K562 (cell line): ENCODE measurements around the gene EGFL7. TPM values are rescaled to one million over a fixed set of nuclear protein-coding genes. Genes with fewer than 3 reads are reported as not detected.
A peak's percentile ranks its signal among the peaks of the same experiment; 100 is the strongest.
"Not testable (repeated sequence)": the region's sequence is repeated elsewhere in the genome, so short reads cannot be mapped to it uniquely, and the experiment has no call there.

Experiments
- ATAC-seq: fragments of 200-7000 bp; cut with Tn5 transposase; 3 replicates; pipeline ENCODE4 v1.9.1; 2020; ENCODE audit warnings: moderate library complexity
- BruUV-seq: library from RNA; stranded (reverse); fragments of 400-500 nt; replicated peaks from 2 replicates; lab custom pipeline; 2021; lab: Mats Ljungman, UMichigan
- CTCF ChIA-PET: fragments of 300-600 bp; formaldehyde crosslinking; extraction: SDS; loops from one replicate; lab custom pipeline; 2021; ENCODE audit warnings: low intra/inter-chr PET ratio; lab: Yijun Ruan, JAX
- POLR2A ChIA-PET: fragments of 300-600, 350-650 bp; sonication (Branson Sonifier 250); formaldehyde crosslinking; extraction: SDS; loops from one replicate; lab custom pipeline; 2021; ENCODE audit warnings: antibody characterized with exemption, inconsistent platforms; lab: Yijun Ruan, JAX
- DNase-seq, 4 experiments: peaks; one replicate each; pipeline versions ENCODE4 v3.0.0 to v3.0.0-alpha.2; 2011 to 2018; ENCODE audit warnings: low spot score in 3 of 4, mixed read lengths in 3 of 4; ENCODE audit errors: extremely low read depth in 1 of 4
- FAIRE-seq: peaks from 2 replicates; lab custom pipeline; 2011; peaks lifted over from hg19 to GRCh38; lab: Jason Lieb, UNC
- H2AFZ ChIP-seq: 2 replicates; pipeline ENCODE4 v1.6.0; 2011; ENCODE audit warnings: low read depth, low read length, control low read depth, inconsistent platforms
- H3K27ac ChIP-seq: fragments of 200-600 bp; 3 replicates; pipeline ENCODE4 v1.8.0; 2011; ENCODE audit warnings: low read depth, mild to moderate bottlenecking, control low read depth, inconsistent platforms, low read length, moderate library complexity, mixed read lengths; ENCODE audit errors: extremely low read depth
- H3K27me3 ChIP-seq, 2 experiments: fragments of 300-600 bp in 1 of 2; 2 replicates in 1 of 2; 3 replicates in 1 of 2; pipeline versions ENCODE4 v1.6.0 to v1.8.0; 2011; ENCODE audit warnings: inconsistent platforms in 2 of 2, low read length in 2 of 2, mild to moderate bottlenecking in 1 of 2, mixed read lengths in 1 of 2, moderate library complexity in 1 of 2; ENCODE audit not compliant: control insufficient read depth in 2 of 2, insufficient read depth in 2 of 2
- H3K36me3 ChIP-seq: fragments of 300-600 bp; 3 replicates; pipeline ENCODE4 v1.8.0; 2011; ENCODE audit warnings: mild to moderate bottlenecking, low read length, inconsistent platforms; ENCODE audit not compliant: control insufficient read depth, insufficient read depth
- H3K4me1 ChIP-seq, 2 experiments: fragments of 200-600 bp in 1 of 2; replicated peaks in 1 of 2; 2 replicates in 1 of 2; 3 replicates in 1 of 2; pipeline versions ENCODE4 v1.5.1 to v1.8.0; 2011; ENCODE audit warnings: inconsistent platforms in 2 of 2, low read length in 2 of 2, mild to moderate bottlenecking in 1 of 2, mixed read lengths in 1 of 2, moderate library complexity in 1 of 2; ENCODE audit not compliant: control insufficient read depth in 2 of 2, insufficient read depth in 2 of 2
- H3K4me2 ChIP-seq: 2 replicates; pipeline ENCODE4 v1.6.1; 2011; ENCODE audit warnings: low read length, control low read depth, inconsistent platforms, mixed read lengths; ENCODE audit not compliant: insufficient read depth
- H3K4me3 ChIP-seq: fragments of 200-600 bp; sonication (generic), shearing (Covaris generic); 2 replicates; pipeline ENCODE4 v1.5.1; 2016; ENCODE audit warnings: control low read depth, inconsistent platforms
- H3K79me2 ChIP-seq: fragments of 200-600 bp; 3 replicates; pipeline ENCODE4 v1.8.0; 2011; ENCODE audit warnings: low read length, inconsistent platforms; ENCODE audit not compliant: control insufficient read depth, insufficient read depth
- H3K9ac ChIP-seq, 2 experiments: 2 replicates each; pipeline versions ENCODE4 v1.6.0 to v1.6.1; 2011; ENCODE audit warnings: low read depth in 2 of 2, low read length in 2 of 2, control low read depth in 1 of 2, inconsistent platforms in 1 of 2, mild to moderate bottlenecking in 1 of 2, mixed read lengths in 1 of 2; ENCODE audit not compliant: insufficient read depth in 1 of 2
- H3K9me1 ChIP-seq: one replicate; pipeline ENCODE4 v1.6.0; 2011; ENCODE audit warnings: inconsistent platforms, mild to moderate bottlenecking, low read length, moderate library complexity; ENCODE audit not compliant: control insufficient read depth, insufficient read depth
- H3K9me3 ChIP-seq: replicated peaks from 2 replicates; pipeline ENCODE4 v1.5.1; 2011; ENCODE audit warnings: low read depth, low read length, inconsistent platforms; ENCODE audit not compliant: control insufficient read depth, insufficient read depth
- H4K20me1 ChIP-seq: replicated peaks from 2 replicates; pipeline ENCODE4 v1.6.1; 2011; ENCODE audit warnings: low read length, inconsistent platforms, mixed read lengths; ENCODE audit not compliant: control insufficient read depth, insufficient read depth
- SMAD4 ChIP-seq: fragments of 250-450 bp; sonication (Bioruptor Pico); conservative IDR thresholded peaks from 2 replicates; pipeline ENCODE4 v1.8.0; 2021; ENCODE audit warnings: inconsistent platforms, mild to moderate bottlenecking, moderate library complexity
- ZBTB33 ChIP-seq: sonication (generic); formaldehyde crosslinking; IDR thresholded peaks from 2 replicates; pipeline ENCODE4 v1.8.1; 2023; ENCODE audit warnings: mild to moderate bottlenecking, missing genetic modification reagents
- WGBS: fragments of 100-300 bp; shearing (Covaris generic); methylation state at CpG from one replicate; pipeline ENCODE4 v1.1.6; 2016; ENCODE audit warnings: low coverage, mixed read lengths; ENCODE audit not compliant: insufficient coverage; ENCODE audit errors: missing lambda C conversion rate; 5-methylcytosine and 5-hydroxymethylcytosine counted together
- in situ Hi-C: fragments of 300-500 bp; cut with MboI; formaldehyde crosslinking; loops from 4 replicates; pipeline ENCODE4 v1.15.0; 2018; ENCODE audit warnings: inconsistent platforms, mixed read lengths
- intact Hi-C: fragments of 100-400 bp; cut with micrococcal nuclease; formaldehyde crosslinking; loops from 2 replicates; pipeline ENCODE4 v1.14.2; 2022
- polyA plus RNA-seq, 8 experiments: library from polyadenylated mRNA; depleted of rRNA in 4 of 8; stranded (reverse) in 5 of 8; unstranded in 3 of 8; fragments of >200 nt; fragmentation: Nextera tagmentation in 2 of 8; fragmentation: Illumina TruSeq in 1 of 8; extraction: Ambion mirVana in 2 of 8; extraction: Trizol in 1 of 8; gene quantifications; 2 replicates each; pipeline versions ENCODE4 v1.2.1 to v1.2.3, GENCODE V29; 2011 to 2014; ENCODE audit warnings: inconsistent platforms in 1 of 8, missing spikeins in 1 of 8
- total RNA-seq, 7 experiments: library from RNA; depleted of rRNA in 6 of 7; stranded (reverse); fragments of >200 nt in 6 of 7; fragmentation: Illumina TruSeq in 2 of 7; extraction: Trizol in 2 of 7; gene quantifications; 2 replicates each; pipeline versions ENCODE4 v1.2.1 to v1.2.3, GENCODE V29; 2011 to 2021; ENCODE audit warnings: low replicate concordance in 1 of 7

The EGFL7 gene
- total and polyA plus RNA-seq, 9 of the 15 experiments (the other 6 are each of a cell fraction or from before 2014, with no cell fraction given), result 1.5 to 286 (median 55.5) TPM

- CTCF ChIA-PET, result interaction anchor here (0.6 to 3.8 kb wide), 4 partner anchors 145 to 293 kb away, joined by 3 to 154 read pairs (median 3); partner anchors contain the start of gene SNAPC4
- H3K9ac ChIP-seq, H4K20me1 ChIP-seq, H3K27ac ChIP-seq, ATAC-seq, H3K9me1 ChIP-seq, FAIRE-seq, intact Hi-C loops, H3K9me3 ChIP-seq, H3K4me3 ChIP-seq, H3K27me3 ChIP-seq, BruUV-seq, H2AFZ ChIP-seq, H3K79me2 ChIP-seq, H3K4me2 ChIP-seq, H3K36me3 ChIP-seq, DNase-seq: not testable (repeated sequence)
- H3K4me1 ChIP-seq, result peaks cover 0 to 44% of the 10 kb centered on the region in 2 experiments; a peak in 4 of 5 replicates
- 12% methylated on average over 3 of the region's 13 CpGs for WGBS
- POLR2A ChIA-PET, result interaction anchor here (1.0 to 1.4 kb wide), 4 partner anchors 96 to 158 kb away, joined by 3 to 9 read pairs (median 4); no protein-coding TSS in a partner anchor
- in situ Hi-C loops, result loop anchor here (25.0 kb wide), 1 partner anchor 295 kb away; the partner anchor contains the start of gene GPSM1
Observed at GRCh38 chr9:136632072-136632471, 30.6 kb upstream of the EGFL7 start.

GRCh38 chr9:136632491-136633106, 30.1 kb upstream of the EGFL7 start:
- ATAC-seq, intact Hi-C loops, DNase-seq, H3K27ac ChIP-seq, H3K9me3 ChIP-seq, H4K20me1 ChIP-seq, FAIRE-seq, H3K36me3 ChIP-seq, H3K9ac ChIP-seq: not testable (repeated sequence)
- CTCF ChIA-PET, result interaction anchor here (0.6 to 3.8 kb wide), 2 partner anchors 146 to 254 kb away, joined by 4 to 154 read pairs; no protein-coding TSS in a partner anchor
- H3K4me1 ChIP-seq, result peaks cover 0 to 39% of the 10 kb centered on the region in 2 experiments; a peak in 3 of 5 replicates
- TF ChIP-seq ZBTB33 (CRISPR knock-in tag) (peak; percentile 15; the same call in 1 of the 2 replicates), SMAD4 (peak; percentile 68)
- TF ChIP-seq, all 486 proteins: peak for 2; not testable (repeated sequence) for 484
- not testable (repeated sequence) for H3K27me3 ChIP-seq, H3K4me3 ChIP-seq, H3K4me2 ChIP-seq, BruUV-seq, H2AFZ ChIP-seq, H3K9me1 ChIP-seq, H3K79me2 ChIP-seq
- POLR2A ChIA-PET, result interaction anchor here (1.4 kb wide), 1 partner anchor 147 kb away, joined by 9 read pairs; no protein-coding TSS in a partner anchor
- in situ Hi-C loops, result loop anchor here (25.0 kb wide), 1 partner anchor 295 kb away; the partner anchor contains the start of gene GPSM1
- 49% methylated on average over 32 of the region's 36 CpGs for WGBS
